Measurements from ENCODE around the gene CLCN6.

Gene CLCN6

DNA sequence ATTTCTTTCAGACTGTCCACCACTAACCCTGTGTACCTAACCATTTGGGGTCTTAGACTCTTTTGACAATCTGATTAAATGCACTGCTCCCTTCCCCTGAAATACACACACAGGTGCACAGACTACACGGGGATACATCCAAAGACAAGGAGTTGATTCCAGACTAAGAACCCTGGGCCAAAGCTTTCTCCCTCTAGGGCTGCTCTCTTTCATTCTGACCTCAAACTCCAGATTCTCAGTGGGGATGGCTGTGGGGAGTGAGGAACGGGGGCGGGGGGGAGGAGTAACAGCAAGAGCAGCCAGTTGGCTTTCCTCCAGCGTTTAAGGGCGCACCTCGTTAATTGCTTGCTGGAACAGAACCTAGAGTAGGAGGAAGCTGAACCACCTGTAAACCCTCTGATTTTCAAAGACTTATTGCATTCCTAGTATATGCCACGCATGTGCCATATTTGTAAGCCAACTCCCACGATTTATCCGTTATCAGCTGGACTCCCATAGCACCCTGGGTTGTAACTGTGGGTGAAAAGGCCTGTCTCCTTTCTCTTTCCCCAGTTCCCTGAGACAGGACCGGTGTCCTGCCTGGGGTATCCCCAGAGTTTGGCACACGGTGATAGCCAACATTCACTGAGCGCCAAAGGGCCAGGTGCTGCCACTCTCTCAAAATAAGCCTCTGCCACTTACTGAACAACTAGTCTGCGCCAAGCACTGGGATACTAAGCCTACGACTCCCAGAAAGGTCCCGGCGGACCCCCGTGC lies 1.1 kb upstream of the CLCN6 start:
- TF ChIP-seq ZFX (IDR thresholded peaks at IDR 0.05) = no peak
- TF ChIP-seq CTCF (conservative IDR thresholded peaks at IDR 0.05) = no peak
- peak overlapping the region; percentile 80 for H3K27ac ChIP-seq

- no peak for TF ChIP-seq ZFX (IDR thresholded peaks at IDR 0.05)
- no peak for TF ChIP-seq CTCF (conservative IDR thresholded peaks at IDR 0.05)
- H3K27ac ChIP-seq = peak overlapping the region; percentile 80
Measured at GRCh38 chr1:11806307-11806936, 431 bp downstream of the CLCN6 start.

- peak overlapping the region; percentile 80; the same call in 1 of the 2 replicates for H3K27ac ChIP-seq
- TF ChIP-seq ZFX (IDR thresholded peaks at IDR 0.05) (no peak), CTCF (conservative IDR thresholded peaks at IDR 0.05) (no peak)
Measured at GRCh38 chr1:11807133-11807532, 1.1 kb downstream of the CLCN6 start.

GRCh38 chr1:11813021-11813420 lies 7.0 kb downstream of the CLCN6 start:
- no peak for TF ChIP-seq CTCF (conservative IDR thresholded peaks at IDR 0.05)
- no peak for TF ChIP-seq ZFX (IDR thresholded peaks at IDR 0.05)
- no peak overlapping the region for H3K27ac ChIP-seq

DNA sequence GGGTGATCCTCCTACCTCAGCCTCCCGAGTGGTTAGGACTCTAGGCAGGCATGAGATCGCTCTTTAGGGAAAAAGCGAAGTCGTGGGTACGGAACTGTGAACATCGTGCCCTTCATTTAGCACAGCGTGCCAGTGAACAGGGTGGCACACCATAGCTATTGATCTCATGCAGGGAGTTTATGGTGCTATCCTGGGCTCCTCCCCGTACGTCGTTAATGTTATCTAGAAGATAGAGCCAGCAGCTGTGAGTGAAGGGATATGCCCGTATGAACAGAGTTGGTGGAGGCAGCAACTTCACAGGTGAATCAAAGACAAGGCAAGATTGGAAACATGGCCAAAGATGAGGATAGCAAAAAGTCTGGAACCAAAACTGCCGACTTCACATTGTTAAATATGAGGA lies 11.2 kb downstream of the CLCN6 start:
- TF ChIP-seq CTCF (conservative IDR thresholded peaks at IDR 0.05) = no peak
- TF ChIP-seq ZFX (IDR thresholded peaks at IDR 0.05) = no peak

DNA sequence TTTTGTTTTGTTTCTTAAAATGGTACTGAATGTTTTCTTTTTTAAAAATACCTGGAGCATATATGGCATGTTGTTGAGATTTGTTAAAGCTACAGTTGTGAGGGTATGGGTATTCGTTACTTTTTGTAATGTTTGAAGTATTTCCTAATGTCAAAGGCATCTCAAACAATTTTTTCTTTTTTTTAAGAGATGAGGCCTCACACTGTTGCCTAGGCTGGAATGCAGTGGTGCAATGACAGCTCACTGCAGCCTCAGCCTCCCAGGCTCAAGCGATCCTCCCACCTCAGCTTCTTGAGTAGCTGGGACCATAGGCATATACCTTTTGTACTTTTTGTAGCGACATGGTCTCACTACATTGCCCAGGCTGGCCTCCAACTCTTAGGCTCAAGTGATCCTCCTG lies 16.1 kb downstream of the CLCN6 start:
- no peak overlapping the region for H3K27ac ChIP-seq
- TF ChIP-seq CTCF (conservative IDR thresholded peaks at IDR 0.05) (no peak), ZFX (IDR thresholded peaks at IDR 0.05) (no peak)

More for the DNA sequence above, 11.2 kb downstream of the CLCN6 start:
- no peak overlapping the region for H3K27ac ChIP-seq

DNA sequence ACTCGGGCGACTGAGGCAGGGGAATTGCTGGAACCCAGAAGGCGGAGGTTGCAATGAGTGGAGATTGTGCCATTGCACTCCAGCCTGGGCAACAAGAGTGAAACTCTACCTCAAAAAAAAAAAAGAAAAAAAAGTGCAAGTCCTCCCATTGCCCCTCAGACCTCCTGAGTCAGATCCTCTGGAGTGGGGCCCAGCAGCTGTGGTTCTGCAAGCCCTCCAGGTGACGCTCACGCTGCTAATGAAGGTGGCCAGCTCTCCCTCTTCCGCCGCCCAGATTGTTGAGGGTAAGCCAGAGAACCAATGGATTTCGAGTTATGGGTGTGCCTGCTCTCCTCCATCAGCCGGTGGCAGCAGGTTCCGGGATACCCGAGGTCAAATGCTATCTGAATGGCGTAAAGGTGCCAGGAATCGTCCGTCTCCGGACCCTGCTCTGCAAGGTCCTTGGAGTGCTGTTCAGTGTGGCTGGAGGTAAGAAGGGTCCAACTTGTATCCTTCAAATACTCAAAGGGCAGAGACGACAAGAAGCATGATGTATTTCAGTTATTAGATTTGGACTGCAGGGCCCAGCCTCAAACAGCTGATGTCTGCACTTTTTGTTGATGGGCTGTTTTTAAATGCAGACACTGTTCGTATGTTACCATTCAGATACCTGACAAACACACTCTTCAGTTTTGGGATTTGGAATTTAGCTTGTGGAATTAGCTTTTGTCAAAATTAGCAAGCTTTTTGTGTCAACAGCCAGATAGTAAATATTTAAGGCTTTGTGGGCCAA lies 17.6 kb downstream of the CLCN6 start:
- TF ChIP-seq ZFX (IDR thresholded peaks at IDR 0.05) (no peak), CTCF (conservative IDR thresholded peaks at IDR 0.05) (no peak)
- H3K27ac ChIP-seq = no peak overlapping the region

Measured in C4-2B (cell line).